Measurements from ENCODE around the gene FOLR1.

DNA sequence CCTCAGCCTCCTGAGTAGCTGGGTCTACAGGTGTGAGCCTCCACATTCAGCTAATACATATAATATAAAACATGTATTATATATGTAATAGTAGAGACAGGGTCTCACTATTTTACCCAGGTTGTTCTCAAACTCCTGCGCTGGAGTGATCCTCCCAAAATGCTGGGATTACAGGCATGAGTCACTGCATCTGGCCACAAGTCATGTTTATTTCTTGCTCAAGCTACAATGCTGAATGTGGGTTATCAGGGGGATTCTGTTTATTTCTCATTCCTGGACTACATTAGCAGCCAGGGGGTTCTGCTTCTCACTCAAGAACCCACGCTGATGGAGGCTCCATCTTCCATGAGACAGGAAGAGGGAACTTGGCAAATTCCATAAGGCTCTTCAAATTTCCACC lies 31.6 kb upstream of the FOLR1 start:
- TF ChIP-seq GATA2 (IDR thresholded peaks at IDR 0.05; ENCODE audit: low read depth, low read length) (no peak), GATA3 (IDR thresholded peaks at IDR 0.05; ENCODE audit: low read depth, low read length) (no peak)
